GM08714 (cell line): ENCODE results near the gene RNF144B.

Experiments used
- H3K4me3 ChIP-seq: fragments of 200-500 bp; sonication (Bioruptor generic); 2 replicates; pipeline ENCODE4 v1.5.1; 2014; ENCODE audit warnings: mild to moderate bottlenecking, low read length, inconsistent platforms
- ZNF274 ChIP-seq: IDR thresholded peaks from 2 replicates; pipeline ENCODE4 v1.6.1; 2012; ENCODE audit warnings: mild to moderate bottlenecking, low read depth, low read length

RNF144B gene

GRCh38 chr6:18464176-18464575, 77.0 kb downstream of the RNF144B start:
- H3K4me3 ChIP-seq, result no peak overlapping the region
- TF ChIP-seq ZNF274, result no peak

GRCh38 chr6:18465410-18466154, 78.4 kb downstream of the RNF144B start:
- no peak overlapping the region for H3K4me3 ChIP-seq

GRCh38 chr6:18467741-18468502, 80.8 kb downstream of the RNF144B start:
- H3K4me3 ChIP-seq, result no peak overlapping the region
- TF ChIP-seq ZNF274, result no peak

More at GRCh38 chr6:18465410-18466154, 78.4 kb downstream of the RNF144B start:
- no peak for TF ChIP-seq ZNF274

- TF ChIP-seq ZNF274, result no peak
- no peak overlapping the region for H3K4me3 ChIP-seq
Measured at GRCh38 chr6:18468503-18468843, 81.3 kb downstream of the RNF144B start.

GRCh38 chr6:18469536-18469935, 82.4 kb downstream of the RNF144B start:
- H3K4me3 ChIP-seq, result no peak overlapping the region
- TF ChIP-seq ZNF274, result no peak

- TF ChIP-seq ZNF274, result no peak
- no peak overlapping the region for H3K4me3 ChIP-seq
Measured at GRCh38 chr6:18471232-18471964, 84.2 kb downstream of the RNF144B start.

GRCh38 chr6:18472941-18473340, 85.8 kb downstream of the RNF144B start:
- TF ChIP-seq ZNF274, result no peak
- no peak overlapping the region for H3K4me3 ChIP-seq

- H3K4me3 ChIP-seq, result no peak overlapping the region
- TF ChIP-seq ZNF274, result no peak
Measured at GRCh38 chr6:18473755-18474154, 86.6 kb downstream of the RNF144B start.

GRCh38 chr6:18477301-18477941, 90.3 kb downstream of the RNF144B start:
- no peak overlapping the region for H3K4me3 ChIP-seq
- no peak for TF ChIP-seq ZNF274

GRCh38 chr6:18478610-18479009, 91.5 kb downstream of the RNF144B start:
- H3K4me3 ChIP-seq, result no peak overlapping the region
- no peak for TF ChIP-seq ZNF274

- no peak overlapping the region for H3K4me3 ChIP-seq
- TF ChIP-seq ZNF274, result no peak
Measured at GRCh38 chr6:18481870-18482269, 94.7 kb downstream of the RNF144B start.

- no peak for TF ChIP-seq ZNF274
- H3K4me3 ChIP-seq, result no peak overlapping the region
Measured at GRCh38 chr6:18485660-18486435, 98.7 kb downstream of the RNF144B start.

GRCh38 chr6:18488004-18488403, 100.9 kb downstream of the RNF144B start:
- TF ChIP-seq ZNF274, result no peak
- no peak overlapping the region for H3K4me3 ChIP-seq
